H1 (cell line): Measurements from ENCODE around the gene ADCY1. TPM values are rescaled to one million over a fixed set of nuclear protein-coding genes. Genes with fewer than 3 reads are reported as not detected.

ENCODE experiments used
- CBX5 ChIP-seq: fragments of 300-800, 300-1000 bp; sonication (generic); IDR thresholded peaks from 2 replicates; pipeline ENCODE4 v1.7.1; 2016; ENCODE audit warnings: antibody characterized with exemption, low read length, low read depth
- CHD1 ChIP-seq: IDR thresholded peaks from 2 replicates; pipeline ENCODE4 v1.6.1; 2012; ENCODE audit warnings: low read depth, low read length, improper control_type of control experiment
- CHD2 ChIP-seq: IDR thresholded peaks from 2 replicates; pipeline ENCODE4 v1.6.1; 2012; ENCODE audit warnings: low read length, improper control_type of control experiment
- NANOG ChIP-seq: IDR thresholded peaks from 2 replicates; pipeline ENCODE4 v1.6.1; 2011; ENCODE audit warnings: low read length, low read depth, mild to moderate bottlenecking, inconsistent platforms; ENCODE audit not compliant: insufficient read depth, poor library complexity, severe bottlenecking
- NRF1 ChIP-seq: IDR thresholded peaks from 2 replicates; pipeline ENCODE4 v1.6.1; 2011; ENCODE audit warnings: mild to moderate bottlenecking, low read depth, low read length, improper control_type of control experiment
- SP2 ChIP-seq: IDR thresholded peaks from 2 replicates; pipeline ENCODE4 v1.6.1; 2012; ENCODE audit warnings: mild to moderate bottlenecking, low read length, inconsistent platforms
- YY1 ChIP-seq: IDR thresholded peaks from 2 replicates; pipeline ENCODE4 v1.6.1; 2011; ENCODE audit warnings: low read depth, mild to moderate bottlenecking, low read length
- polyA plus RNA-seq, 7 experiments: library from polyadenylated mRNA; depleted of rRNA in 3 of 7; stranded (reverse) in 5 of 7; unstranded in 2 of 7; fragments of >200 nt in 5 of 7; fragments of 200-250 nt in 2 of 7; gene quantifications; 1 replicate in 5 of 7; 2 replicates in 1 of 7; 4 replicates in 1 of 7; pipeline versions ENCODE4 v1.2.1 to v1.2.3, GENCODE V29; 2011 to 2013; ENCODE audit warnings: missing spikeins in 2 of 7, mixed read lengths in 2 of 7
- total RNA-seq: library from RNA; stranded (reverse); fragmentation: NEBNext Ultra II Directional; extraction: Animal tissue kit (Norgen Biotek cat#: 25700); gene quantifications from 2 replicates; pipeline ENCODE4 v1.2.1, GENCODE V29; 2021

The ADCY1 gene
- total and polyA plus RNA-seq, 2 of the 8 experiments (the other 6 are each of a cell fraction or from before 2014, with no cell fraction given): 7.9 to 26.9 TPM

GRCh38 chr7:45597286-45597984, 23.3 kb downstream of the ADCY1 start (continued):
- TF ChIP-seq YY1 (no peak), CHD1 (no peak), CBX5 (no peak), NANOG (no peak), NRF1 (no peak), SP2 (no peak), CHD2 (no peak)
- TF ChIP-seq, all 59 proteins: peak for 0
